NT2/D1 (cell line): Measurements from ENCODE around the gene SNRPB.

Source experiments
- SUZ12 ChIP-seq: IDR thresholded peaks from 2 replicates; pipeline ENCODE4 v1.6.1; 2011; ENCODE audit not compliant: insufficient read length, insufficient read depth; ENCODE audit errors: extremely low read depth
- YY1 ChIP-seq: IDR thresholded peaks from 2 replicates; pipeline ENCODE4 v1.6.1; 2011; ENCODE audit not compliant: insufficient read length, insufficient read depth
- ZNF274 ChIP-seq: IDR thresholded peaks from 2 replicates; pipeline ENCODE4 v1.6.1; 2011; ENCODE audit warnings: mild to moderate bottlenecking, low read depth, low read length

- TF ChIP-seq SUZ12 (no peak), ZNF274 (no peak), YY1 (no peak)
Measured at GRCh38 chr20:2460752-2461424, 9.7 kb downstream of the SNRPB start.
